ENCODE measurements around the gene TAB2. TPM values are rescaled to one million over a fixed set of nuclear protein-coding genes. Genes with fewer than 3 reads are reported as not detected.
A peak's percentile ranks its signal among the peaks of the same experiment; 100 is the strongest.

The TAB2 gene
- total and polyA plus RNA-seq, 9 of the 15 experiments (the other 6 are each of a cell fraction or from before 2014, with no cell fraction given): 9.1 to 38.3 (median 18.6) TPM

DNA sequence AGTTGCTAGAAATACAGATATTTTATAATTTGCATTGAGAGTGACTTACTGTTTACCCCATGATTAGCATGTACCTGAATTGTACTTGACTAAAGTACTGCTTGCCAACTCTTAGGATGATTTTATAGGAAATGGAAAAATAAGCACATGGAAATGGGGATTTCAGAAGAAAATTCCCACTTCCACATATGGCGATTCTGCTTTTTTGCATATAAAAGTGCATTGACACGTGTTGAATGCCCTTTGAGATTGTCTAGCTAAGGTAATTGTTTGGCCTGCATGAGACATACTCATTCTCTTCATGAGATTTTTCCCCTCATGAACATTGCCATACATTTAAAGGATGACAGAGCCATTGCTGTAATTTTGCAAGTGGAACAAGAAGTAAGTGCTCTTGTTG, 10.1 kb downstream of the TAB2 start:
- TF ChIP-seq ATF7 (IDR thresholded peaks at IDR 0.05) (no peak), MCM2 (IDR thresholded peaks at IDR 0.05; ENCODE audit: low read depth) (no peak), GATA2 (CRISPR knock-in tag; IDR thresholded peaks at IDR 0.05) (no peak)
- POLR2A ChIA-PET: interaction anchor here (0.8 to 1.5 kb wide), 5 partner anchors 10 to 31 kb away, joined by 3 to 6 read pairs (median 4); no protein-coding TSS in a partner anchor
- Histone ChIP-seq H3K4me1 (replicated peaks in 1 of 2; ENCODE audit: control insufficient read depth in 2 of 2, insufficient read depth in 2 of 2, low read length in 2 of 2) (peaks cover 0 to 10% of the 10 kb centered on the region in 2 experiments; a peak in 2 of 5 replicates), H3K4me2 (ENCODE audit: insufficient read depth, low read length) (no peak overlapping the region), H2AFZ (ENCODE audit: low read depth, low read length) (no peak overlapping the region), H3K9ac (ENCODE audit: insufficient read depth in 1 of 2, low read depth in 2 of 2, low read length in 2 of 2) (no peak overlapping the region), H3K4me3 (no peak overlapping the region), H3K27ac (ENCODE audit: extremely low read depth, low read depth, low read length) (no peak overlapping the region), H3K36me3 (ENCODE audit: control insufficient read depth, insufficient read depth, low read length) (no peaks in the 10 kb centered on the region), H4K20me1 (replicated peaks; ENCODE audit: control insufficient read depth, insufficient read depth, low read length) (peaks cover 16% of the 10 kb centered on the region), H3K9me1 (ENCODE audit: control insufficient read depth, insufficient read depth, low read length) (no peaks in the 10 kb centered on the region), H3K27me3 (ENCODE audit: control insufficient read depth in 2 of 2, insufficient read depth in 2 of 2, low read length in 2 of 2) (no peaks in the 10 kb centered on the region), H3K9me3 (replicated peaks; ENCODE audit: control insufficient read depth, insufficient read depth, low read depth, low read length) (no peaks in the 10 kb centered on the region), H3K79me2 (ENCODE audit: control insufficient read depth, insufficient read depth, low read length) (peaks cover 96% of the 10 kb centered on the region)
- WGBS (ENCODE audit: insufficient coverage, low coverage, missing lambda C conversion rate): 63% methylated on average over 2 of the region's 2 CpGs
- FAIRE-seq (no peak), ATAC-seq (no peak), DNase-seq (ENCODE audit: extremely low read depth in 1 of 4, low spot score in 3 of 4) (no peak)
- CTCF ChIA-PET (ENCODE audit: low intra/inter-chr PET ratio): no interaction called here
- in situ Hi-C loops (cut with MboI): no loop called here
- BruUV-seq (replicated peaks): no TSS peak
- intact Hi-C loops (cut with micrococcal nuclease): no loop called here

DNA sequence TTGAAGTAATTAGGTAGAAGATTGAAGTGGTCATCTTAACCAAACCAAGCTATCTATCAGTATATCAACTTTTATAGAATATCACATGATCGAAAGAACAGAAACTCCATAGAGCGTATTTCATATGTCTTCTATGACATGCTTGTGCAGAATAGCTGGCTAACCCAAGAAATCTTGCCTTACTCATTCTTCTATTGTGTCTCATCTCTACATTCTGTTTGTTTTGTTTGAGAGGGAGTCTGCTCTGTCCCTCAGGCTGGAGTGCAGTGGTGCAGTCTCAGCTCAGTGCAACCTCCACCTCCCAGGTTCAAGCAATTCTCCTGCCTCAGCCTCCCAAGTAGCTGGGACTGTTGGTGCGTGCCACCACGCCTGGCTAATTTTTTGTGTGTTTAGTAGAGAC, 10.6 kb downstream of the TAB2 start:
- Histone ChIP-seq H3K9ac (ENCODE audit: insufficient read depth in 1 of 2, low read depth in 2 of 2, low read length in 2 of 2) (no peak overlapping the region), H3K4me3 (no peak overlapping the region), H3K36me3 (ENCODE audit: control insufficient read depth, insufficient read depth, low read length) (no peaks in the 10 kb centered on the region), H3K4me2 (ENCODE audit: insufficient read depth, low read length) (no peak overlapping the region), H3K4me1 (replicated peaks in 1 of 2; ENCODE audit: control insufficient read depth in 2 of 2, insufficient read depth in 2 of 2, low read length in 2 of 2) (peaks cover 0 to 14% of the 10 kb centered on the region in 2 experiments; a peak in 2 of 5 replicates), H4K20me1 (replicated peaks; ENCODE audit: control insufficient read depth, insufficient read depth, low read length) (peaks cover 19% of the 10 kb centered on the region), H3K9me1 (ENCODE audit: control insufficient read depth, insufficient read depth, low read length) (no peaks in the 10 kb centered on the region), H2AFZ (ENCODE audit: low read depth, low read length) (no peak overlapping the region), H3K27ac (ENCODE audit: extremely low read depth, low read depth, low read length) (no peak overlapping the region), H3K9me3 (replicated peaks; ENCODE audit: control insufficient read depth, insufficient read depth, low read depth, low read length) (no peaks in the 10 kb centered on the region), H3K27me3 (ENCODE audit: control insufficient read depth in 2 of 2, insufficient read depth in 2 of 2, low read length in 2 of 2) (no peaks in the 10 kb centered on the region), H3K79me2 (ENCODE audit: control insufficient read depth, insufficient read depth, low read length) (peaks cover 96% of the 10 kb centered on the region)
- WGBS (ENCODE audit: insufficient coverage, low coverage, missing lambda C conversion rate): 94% methylated on average over 4 of the region's 4 CpGs
- no peak for FAIRE-seq
- no peak for DNase-seq (ENCODE audit: extremely low read depth in 1 of 4, low spot score in 3 of 4)
- intact Hi-C loops (cut with micrococcal nuclease) (no loop called here), in situ Hi-C loops (cut with MboI) (no loop called here)
- no TSS peak for BruUV-seq (replicated peaks)
- POLR2A ChIA-PET: interaction anchor here (0.6 to 1.5 kb wide), 6 partner anchors 10 to 725 kb away, joined by 3 to 6 read pairs (median 4); no protein-coding TSS in a partner anchor
- CTCF ChIA-PET (ENCODE audit: low intra/inter-chr PET ratio): no interaction called here
- peak; percentile 17; the same call in 2 of the 3 replicates for ATAC-seq
- TF ChIP-seq SMAD3 (CRISPR knock-in tag; conservative IDR thresholded peaks at IDR 0.05): no peak
- TF ChIP-seq TBP (optimal IDR thresholded peaks at IDR 0.05; ENCODE audit: low read depth, low read length): no peak
- no peak for TF ChIP-seq POU5F1 (IDR thresholded peaks at IDR 0.05; ENCODE audit: borderline replicate concordance, low read depth, low read length, partially characterized antibody)
- TF ChIP-seq MTF1 (CRISPR knock-in tag; IDR thresholded peaks at IDR 0.05; ENCODE audit: borderline replicate concordance): no peak
- TF ChIP-seq, protein P1, sequence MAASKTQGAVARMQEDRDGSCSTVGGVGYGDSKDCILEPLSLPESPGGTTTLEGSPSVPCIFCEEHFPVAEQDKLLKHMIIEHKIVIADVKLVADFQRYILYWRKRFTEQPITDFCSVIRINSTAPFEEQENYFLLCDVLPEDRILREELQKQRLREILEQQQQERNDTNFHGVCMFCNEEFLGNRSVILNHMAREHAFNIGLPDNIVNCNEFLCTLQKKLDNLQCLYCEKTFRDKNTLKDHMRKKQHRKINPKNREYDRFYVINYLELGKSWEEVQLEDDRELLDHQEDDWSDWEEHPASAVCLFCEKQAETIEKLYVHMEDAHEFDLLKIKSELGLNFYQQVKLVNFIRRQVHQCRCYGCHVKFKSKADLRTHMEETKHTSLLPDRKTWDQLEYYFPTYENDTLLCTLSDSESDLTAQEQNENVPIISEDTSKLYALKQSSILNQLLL (CRISPR knock-in tag; IDR thresholded peaks at IDR 0.05; ENCODE audit: borderline replicate concordance): no peak
- TF ChIP-seq TAF1 (IDR thresholded peaks at IDR 0.05; ENCODE audit: control insufficient read depth, extremely low read depth, insufficient read depth, low read length, severe bottlenecking): no peak
- TF ChIP-seq NFXL1 (CRISPR knock-in tag; IDR thresholded peaks at IDR 0.05): no peak
- TF ChIP-seq ZNF695 (CRISPR knock-in tag; IDR thresholded peaks at IDR 0.05): no peak
- TF ChIP-seq FOXK1 (CRISPR knock-in tag; IDR thresholded peaks at IDR 0.05; ENCODE audit: borderline replicate concordance): no peak
- no peak for TF ChIP-seq OTX1 (CRISPR knock-in tag; IDR thresholded peaks at IDR 0.05)
- TF ChIP-seq ZNF644 (tag; IDR thresholded peaks at IDR 0.05; ENCODE audit: low read depth): no peak
